Measurements from ENCODE around the gene CYB561D2.

- TF ChIP-seq CTCF (IDR thresholded peaks at IDR 0.05; ENCODE audit: insufficient read depth, low read length, poor library complexity, severe bottlenecking) (no peak), EZH2phosphoT487 (conservative IDR thresholded peaks at IDR 0.05; ENCODE audit: low read length) (no peak)
Observed at GRCh38 chr3:50322115-50322385, 28.6 kb upstream of the CYB561D2 start.

Measured in SU-DHL-6 (cell line).